GM19193 (cell line): ENCODE data around the gene CBY1.

Experiments
- POLR2A ChIP-seq: IDR thresholded peaks from 4 replicates; pipeline ENCODE4 v1.6.1; 2011; ENCODE audit not compliant: insufficient read depth, insufficient read length; ENCODE audit errors: extremely low read depth

The CBY1 gene

DNA sequence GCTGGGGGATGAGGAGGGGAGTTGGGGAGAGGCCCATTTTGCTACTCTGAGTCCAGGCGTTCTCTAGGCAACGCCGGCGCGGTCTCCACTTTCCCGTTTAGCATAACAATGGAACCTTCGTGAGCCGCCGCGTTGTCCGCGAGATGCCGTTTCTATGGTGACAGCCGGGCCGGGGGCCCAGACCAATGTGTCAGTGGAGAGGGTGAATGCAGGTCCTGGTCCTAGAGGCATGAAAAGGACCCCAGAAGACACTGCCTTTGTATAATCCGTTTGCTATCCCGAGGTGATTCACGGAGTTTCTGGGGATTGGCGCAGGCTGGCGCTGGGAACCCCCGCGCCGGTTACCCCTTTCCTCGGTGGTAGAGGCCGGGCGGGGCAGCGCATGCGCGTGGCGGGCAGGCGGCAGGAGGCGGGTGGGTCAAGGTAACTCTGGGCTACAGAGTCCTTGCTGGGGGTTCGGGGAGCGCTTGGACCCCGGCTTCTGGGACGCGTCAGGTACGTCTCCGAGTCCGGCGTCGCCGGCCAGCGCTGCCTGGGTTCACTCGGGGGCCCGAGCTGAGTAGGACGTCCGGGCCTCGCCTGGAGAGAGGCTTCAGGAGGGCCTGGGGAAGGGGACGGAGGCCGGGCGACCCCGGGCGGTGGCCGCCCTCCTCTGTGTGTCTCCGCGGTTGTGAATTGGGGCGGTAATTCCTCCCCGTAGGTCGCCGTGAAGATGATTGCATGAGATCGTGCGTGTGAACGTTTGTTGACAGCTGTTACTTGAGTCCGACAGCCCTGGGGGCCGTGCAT, at the start of gene CBY1, which contains the start of gene FAM227A:
CBY1 (plus strand) TSS at position 383 of the 789 bp plus-strand sequence. CDS start 11,417 bp downstream, outside the sequence.
FAM227A (minus strand) TSS at position 137 of the 789 bp plus-strand sequence. CDS start 6,224 bp downstream, outside the sequence.
- peak; percentile 62 for TF ChIP-seq POLR2A

DNA sequence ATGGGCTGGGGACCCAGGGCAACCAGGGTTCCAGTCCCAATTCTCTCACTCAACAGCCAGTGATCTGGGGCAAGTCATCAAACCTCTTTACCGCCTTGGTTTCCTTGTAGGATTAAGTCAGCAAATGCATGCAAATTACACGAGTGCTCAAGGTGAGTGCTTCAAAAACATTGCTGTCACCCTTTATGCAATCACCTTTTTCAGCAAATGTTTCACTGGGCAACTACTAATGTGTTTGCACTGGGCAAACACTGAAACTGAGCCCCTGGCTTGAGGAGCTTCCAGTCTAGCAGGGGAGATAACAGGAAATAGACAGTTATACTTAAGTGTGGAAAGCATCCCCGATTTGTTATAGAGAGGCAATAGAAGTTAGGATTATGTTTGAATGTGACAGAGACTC, 48.8 kb upstream of the CBY1 start:
- no peak for TF ChIP-seq POLR2A

DNA sequence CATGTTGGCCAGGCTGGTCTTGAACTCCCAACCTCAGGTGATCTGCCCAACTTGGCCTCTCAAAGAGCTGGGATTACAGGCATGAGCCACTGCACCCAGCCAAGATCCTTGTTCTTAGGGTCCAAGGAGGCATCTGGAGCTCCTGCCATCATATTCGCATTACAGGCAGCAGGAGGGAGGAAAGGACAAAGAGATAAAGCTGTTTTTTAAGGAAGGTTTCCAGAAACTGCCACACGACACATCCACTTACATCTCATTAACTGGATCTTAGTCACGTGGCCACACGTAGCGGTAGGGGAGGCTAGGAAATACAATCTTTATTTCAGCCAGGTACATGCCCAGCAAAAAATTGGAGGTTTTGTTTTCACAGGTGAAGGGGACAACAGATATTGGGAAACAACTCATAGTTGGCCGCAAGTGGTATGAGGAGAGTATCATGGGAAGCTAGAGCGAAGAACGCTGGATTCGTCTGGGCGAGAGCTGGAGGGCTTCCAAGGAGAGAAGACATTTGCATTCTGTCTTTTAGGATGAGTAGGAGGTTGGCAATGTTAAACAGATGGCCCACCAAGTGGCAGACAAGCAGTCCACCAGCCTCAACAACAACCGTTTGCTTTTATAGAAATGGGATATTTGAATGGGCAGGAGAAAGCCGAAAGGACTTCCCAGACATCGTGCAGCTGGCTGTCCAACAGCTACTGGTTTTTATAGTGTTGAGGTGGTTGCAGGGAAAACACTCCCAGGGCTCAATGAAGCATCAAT, 47.3 kb upstream of the CBY1 start:
- no peak for TF ChIP-seq POLR2A

DNA sequence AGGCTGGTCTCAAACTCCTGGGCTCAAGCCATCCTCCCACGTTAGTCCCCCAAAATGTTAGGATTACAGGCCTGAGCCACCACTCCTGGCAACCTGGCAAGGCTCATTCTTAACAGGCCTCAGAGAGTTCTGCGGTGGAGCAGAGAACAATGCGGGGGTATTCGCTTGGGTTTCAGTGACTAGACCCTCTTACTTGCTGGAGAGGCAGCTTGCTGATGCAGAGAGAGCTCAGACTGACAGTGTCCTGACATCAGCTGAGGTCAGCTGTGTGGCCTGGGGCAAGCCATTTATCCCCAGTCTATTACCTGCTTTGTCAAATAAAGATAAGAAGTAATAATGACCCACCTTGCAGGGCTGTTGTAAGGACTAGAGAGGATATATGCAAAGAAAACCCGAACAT, 46.2 kb upstream of the CBY1 start:
- TF ChIP-seq POLR2A: no peak

DNA sequence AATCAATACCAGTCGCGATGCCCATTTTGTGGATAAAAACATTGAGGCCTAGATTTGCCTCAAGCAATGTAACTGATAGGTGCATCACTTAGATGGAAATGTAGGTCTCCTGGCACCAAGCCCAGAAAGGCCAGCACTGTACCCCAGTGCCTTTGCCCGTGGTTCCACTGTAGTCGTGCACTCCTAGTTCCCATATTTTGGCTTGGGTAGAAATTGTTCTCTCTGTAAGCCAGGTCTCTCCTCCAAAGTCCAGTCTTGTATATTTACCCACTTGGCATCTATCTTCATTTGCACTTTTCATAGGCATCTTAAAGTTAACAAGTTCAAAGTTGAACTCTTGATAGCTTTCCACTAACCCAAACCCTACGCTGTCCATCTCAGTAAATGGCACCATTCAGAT, 44.9 kb upstream of the CBY1 start:
- no peak for TF ChIP-seq POLR2A

DNA sequence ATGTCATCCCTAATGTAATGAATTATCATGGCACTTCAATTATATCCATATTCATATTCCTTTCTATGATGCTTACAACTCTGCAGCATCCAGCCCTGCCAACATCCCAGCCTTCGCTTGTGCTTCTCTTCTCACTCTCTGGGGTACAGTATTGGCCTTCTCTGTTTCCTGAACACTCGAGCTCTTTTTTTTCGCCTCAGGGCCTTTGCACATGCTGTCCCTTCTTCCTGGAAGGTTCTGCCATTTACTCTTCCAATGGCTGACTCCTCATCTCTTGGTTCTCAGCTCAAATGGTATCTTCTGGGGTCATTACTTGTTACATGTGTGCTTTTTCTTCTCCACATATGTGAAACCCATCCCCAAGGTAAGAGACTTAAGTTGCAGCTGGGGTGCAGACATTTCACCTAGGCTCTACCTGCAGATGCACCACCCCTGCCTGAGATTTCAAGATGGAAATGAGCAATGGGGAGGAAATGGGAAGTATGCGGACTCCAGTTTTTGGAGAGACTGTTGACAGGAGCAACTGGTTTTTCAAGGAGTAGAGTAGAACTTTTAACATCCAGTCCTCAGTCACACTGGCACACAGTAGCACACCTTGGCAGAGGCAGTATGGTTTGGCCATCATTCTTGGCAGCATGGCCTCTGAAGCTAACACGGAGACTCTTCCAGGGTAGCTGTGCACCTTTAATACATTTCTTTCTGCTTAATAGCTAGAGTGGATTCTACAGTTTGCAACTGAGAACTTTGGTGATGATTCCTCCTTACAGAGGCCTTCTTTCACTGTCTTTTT, 44.0 kb upstream of the CBY1 start:
- TF ChIP-seq POLR2A: no peak

GRCh38 chr22:38613588-38613987, 42.9 kb upstream of the CBY1 start:
- no peak for TF ChIP-seq POLR2A

GRCh38 chr22:38614332-38615063, 41.9 kb upstream of the CBY1 start:
- no peak for TF ChIP-seq POLR2A

GRCh38 chr22:38618258-38618657, 38.2 kb upstream of the CBY1 start:
- TF ChIP-seq POLR2A: no peak

- TF ChIP-seq POLR2A: no peak
Measured at GRCh38 chr22:38618682-38619081, 37.8 kb upstream of the CBY1 start.

GRCh38 chr22:38623351-38623750, 33.1 kb upstream of the CBY1 start:
- TF ChIP-seq POLR2A: no peak

GRCh38 chr22:38628444-38628843, 28.0 kb upstream of the CBY1 start:
- TF ChIP-seq POLR2A: no peak

- no peak for TF ChIP-seq POLR2A
Measured at GRCh38 chr22:38629108-38629507, 27.3 kb upstream of the CBY1 start.

DNA sequence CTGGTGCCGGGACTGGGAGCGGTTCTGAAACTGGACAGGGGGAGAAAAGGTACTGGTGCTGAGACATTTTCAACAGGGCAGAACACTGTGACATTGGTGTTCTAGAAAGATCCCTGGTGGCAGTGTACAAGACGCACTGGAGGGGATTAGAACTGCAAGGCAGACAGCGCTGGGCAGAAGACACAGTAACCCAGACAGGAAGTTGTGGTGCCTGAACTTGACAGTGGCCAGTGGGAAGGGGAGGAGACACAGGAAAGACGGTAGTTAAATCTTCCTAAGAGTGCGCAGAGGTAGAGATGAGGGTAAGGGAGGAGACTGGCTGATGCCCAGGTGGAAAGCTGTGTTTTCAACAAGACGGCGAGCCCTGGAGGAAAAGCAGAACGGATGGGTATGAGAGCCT, 24.7 kb upstream of the CBY1 start:
- no peak for TF ChIP-seq POLR2A
